Measurements from ENCODE around the gene DCC.

DNA sequence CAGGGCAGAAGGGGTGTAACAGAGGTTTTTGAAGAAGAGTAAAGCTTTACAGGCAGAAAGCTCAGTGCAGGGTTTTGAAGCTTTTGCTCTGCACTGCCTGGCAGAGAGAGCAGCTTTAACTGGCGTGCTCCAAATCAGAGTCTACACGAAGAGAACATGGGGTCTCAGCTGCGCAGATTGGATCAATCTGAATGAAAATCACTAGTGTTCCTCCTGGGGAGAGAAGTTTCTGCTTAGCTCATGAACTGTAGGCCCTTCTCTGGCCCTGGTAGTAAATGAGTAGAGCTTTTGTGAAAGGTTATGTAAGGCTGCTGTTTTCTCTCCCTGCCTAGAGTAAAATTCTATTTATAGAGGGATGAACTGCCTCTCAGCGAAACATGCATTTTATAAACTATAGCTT, 13.6 kb downstream of the DCC start:
- TF ChIP-seq, protein P1, sequence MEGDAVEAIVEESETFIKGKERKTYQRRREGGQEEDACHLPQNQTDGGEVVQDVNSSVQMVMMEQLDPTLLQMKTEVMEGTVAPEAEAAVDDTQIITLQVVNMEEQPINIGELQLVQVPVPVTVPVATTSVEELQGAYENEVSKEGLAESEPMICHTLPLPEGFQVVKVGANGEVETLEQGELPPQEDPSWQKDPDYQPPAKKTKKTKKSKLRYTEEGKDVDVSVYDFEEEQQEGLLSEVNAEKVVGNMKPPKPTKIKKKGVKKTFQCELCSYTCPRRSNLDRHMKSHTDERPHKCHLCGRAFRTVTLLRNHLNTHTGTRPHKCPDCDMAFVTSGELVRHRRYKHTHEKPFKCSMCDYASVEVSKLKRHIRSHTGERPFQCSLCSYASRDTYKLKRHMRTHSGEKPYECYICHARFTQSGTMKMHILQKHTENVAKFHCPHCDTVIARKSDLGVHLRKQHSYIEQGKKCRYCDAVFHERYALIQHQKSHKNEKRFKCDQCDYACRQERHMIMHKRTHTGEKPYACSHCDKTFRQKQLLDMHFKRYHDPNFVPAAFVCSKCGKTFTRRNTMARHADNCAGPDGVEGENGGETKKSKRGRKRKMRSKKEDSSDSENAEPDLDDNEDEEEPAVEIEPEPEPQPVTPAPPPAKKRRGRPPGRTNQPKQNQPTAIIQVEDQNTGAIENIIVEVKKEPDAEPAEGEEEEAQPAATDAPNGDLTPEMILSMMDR (IDR thresholded peaks at IDR 0.05 in 8 of 11, conservative IDR thresholded peaks at IDR 0.05 in 3 of 11) = no peak
- no peak for TF ChIP-seq POLR2A (IDR thresholded peaks at IDR 0.05)

All from spleen (tissue), 7 donors.